SK-N-MC (cell line): ENCODE measurements around the gene PTPRN2.

ENCODE experiments used
- EZH2 ChIP-seq: fragments of 200-600 bp; sonication (generic); IDR thresholded peaks from one replicate; pipeline ENCODE4 v1.6.1; 2017; ENCODE audit warnings: antibody characterized with exemption
- FOXP2 ChIP-seq: optimal IDR thresholded peaks from 2 replicates; pipeline ENCODE3; 2011; ENCODE audit warnings: mild to moderate bottlenecking, moderate library complexity; ENCODE audit not compliant: insufficient read depth; ENCODE audit errors: extremely low read length, control extremely low read depth
- POLR2AphosphoS5 ChIP-seq: IDR thresholded peaks from 2 replicates; pipeline ENCODE4 v1.6.1; 2012; ENCODE audit warnings: mild to moderate bottlenecking, low read depth, low read length, borderline replicate concordance

GRCh38 chr7:157561523-157561785, 1026.2 kb downstream of the PTPRN2 start:
- TF ChIP-seq POLR2AphosphoS5 (no peak), EZH2 (no peak), FOXP2 (no peak)
